Activated T-helper 2 cell treated with anti-CD3 and anti-CD28 coated beads, Interferon-gamma antibody, Interleukin-2, Interleukin-4, amounts not matched to agents 10 μg/mL and 5 μg/mL and 100 μg/mL, durations not matched to agents 14 hours and 24 hours and 36 hours (primary cell): ENCODE measurements around the gene MALL. TPM values are rescaled to one million over a fixed set of nuclear protein-coding genes. Genes with fewer than 3 reads are reported as not detected.
"Not testable (repeated sequence)": the region's sequence is repeated elsewhere in the genome, so short reads cannot be mapped to it uniquely, and the experiment has no call there.

Experiments
- DNase-seq: peaks from one replicate; pipeline ENCODE4 v3.0.0; 2021; ENCODE audit warnings: low spot score
- H3K27ac Mint-ChIP-seq: one replicate; pipeline ENCODE4 v1.8.0; 2021; ENCODE audit warnings: mixed read lengths
- H3K27me3 Mint-ChIP-seq: one replicate; pipeline ENCODE4 v1.8.0; 2021; ENCODE audit warnings: low read depth, mixed read lengths
- H3K36me3 Mint-ChIP-seq: one replicate; pipeline ENCODE4 v1.8.0; 2021; ENCODE audit warnings: low read depth, mixed read lengths
- H3K4me1 Mint-ChIP-seq: one replicate; pipeline ENCODE4 v1.8.0; 2021; ENCODE audit warnings: low read depth, mixed read lengths
- H3K4me3 Mint-ChIP-seq: one replicate; pipeline ENCODE4 v1.8.0; 2021; ENCODE audit warnings: low read depth, mild to moderate bottlenecking, moderate library complexity, mixed read lengths
- H3K9me3 Mint-ChIP-seq: one replicate; pipeline ENCODE4 v1.8.0; 2021; ENCODE audit warnings: mixed read lengths
- intact Hi-C: fragments of 100-400 bp; cut with micrococcal nuclease; formaldehyde crosslinking; loops from one replicate; pipeline ENCODE4 v1.15.1; 2023
- total RNA-seq: library from RNA; stranded (reverse); gene quantifications from 2 replicates; pipeline ENCODE4 v1.2.3, GENCODE V29; 2022

MALL gene
- total RNA-seq, result 2.0 and 2.3 TPM in 2 replicates

- H3K27me3 Mint-ChIP-seq, result peaks cover 53% of the 10 kb centered on the region
- no peak within 1 kb of the TSS for H3K27ac Mint-ChIP-seq
- no peaks in the 10 kb centered on the region for H3K36me3 Mint-ChIP-seq
- H3K9me3 Mint-ChIP-seq, result no peaks in the 10 kb centered on the region
- peak within 1 kb of the TSS; percentile 18 for H3K4me3 Mint-ChIP-seq
- DNase-seq, result no peak
- intact Hi-C loops, result no loop called here
- H3K4me1 Mint-ChIP-seq, result peaks cover 11% of the 10 kb centered on the region
These were observed at the start of gene MALL for GRCh38 chr2:110115291-110116032. TSS of gene MALL (minus strand) at chr2:110115822. CDS start at chr2:110115792, 30 bp downstream.

- Mint-ChIP-seq H3K36me3 (peaks cover 18% of the 10 kb centered on the region), H3K4me1 (peaks cover 29% of the 10 kb centered on the region), H3K27me3 (peaks cover 18% of the 10 kb centered on the region), H3K27ac (no peak overlapping the region), H3K9me3 (peaks cover 29% of the 10 kb centered on the region), H3K4me3 (no peak overlapping the region)
- no peak for DNase-seq
- intact Hi-C loops, result loop anchor here (1.0 kb wide), 1 partner anchor 43 kb away; no protein-coding TSS in a partner anchor
These were observed 41.7 kb upstream of the MALL start for GRCh38 chr2:110157153-110157793.

- H3K27ac Mint-ChIP-seq, H3K4me3 Mint-ChIP-seq, DNase-seq, intact Hi-C loops: not testable (repeated sequence)
- H3K27me3 Mint-ChIP-seq, result peaks cover 12% of the 10 kb centered on the region
- peaks cover 18% of the 10 kb centered on the region for H3K36me3 Mint-ChIP-seq
- peaks cover 34% of the 10 kb centered on the region for H3K4me1 Mint-ChIP-seq
- peaks cover 37% of the 10 kb centered on the region for H3K9me3 Mint-ChIP-seq
These were observed 39.2 kb upstream of the MALL start for GRCh38 chr2:110154828-110155227.

- intact Hi-C loops, H3K27ac Mint-ChIP-seq, H3K4me3 Mint-ChIP-seq, DNase-seq: not testable (repeated sequence)
- Mint-ChIP-seq H3K27me3 (peaks cover 11% of the 10 kb centered on the region), H3K36me3 (peaks cover 18% of the 10 kb centered on the region), H3K4me1 (peaks cover 39% of the 10 kb centered on the region), H3K9me3 (peaks cover 37% of the 10 kb centered on the region)
These were observed 38.6 kb upstream of the MALL start for GRCh38 chr2:110154188-110154587.

- peaks cover 45% of the 10 kb centered on the region for H3K4me1 Mint-ChIP-seq
- no peak for DNase-seq
- intact Hi-C loops, result no loop called here
- peak overlapping the region; percentile 15 for H3K27ac Mint-ChIP-seq
- no peak overlapping the region for H3K4me3 Mint-ChIP-seq
- peaks cover 9% of the 10 kb centered on the region for H3K27me3 Mint-ChIP-seq
- H3K36me3 Mint-ChIP-seq, result peaks cover 18% of the 10 kb centered on the region
- H3K9me3 Mint-ChIP-seq, result peaks cover 40% of the 10 kb centered on the region
These were observed 37.8 kb upstream of the MALL start for GRCh38 chr2:110153416-110153815.

GRCh38 chr2:110152943-110153342 is 37.3 kb upstream of the MALL start:
- H3K4me1 Mint-ChIP-seq, result peaks cover 45% of the 10 kb centered on the region
- H3K36me3 Mint-ChIP-seq, result peaks cover 21% of the 10 kb centered on the region
- H3K9me3 Mint-ChIP-seq, result peaks cover 44% of the 10 kb centered on the region
- DNase-seq, result no peak
- intact Hi-C loops, result no loop called here
- H3K27ac Mint-ChIP-seq, result peak overlapping the region; percentile 15
- H3K27me3 Mint-ChIP-seq, result peaks cover 4% of the 10 kb centered on the region
- no peak overlapping the region for H3K4me3 Mint-ChIP-seq

GRCh38 chr2:110149330-110150220 is 34.0 kb upstream of the MALL start:
- peaks cover 4% of the 10 kb centered on the region for H3K27me3 Mint-ChIP-seq
- H3K36me3 Mint-ChIP-seq, result peaks cover 16% of the 10 kb centered on the region
- peaks cover 37% of the 10 kb centered on the region for H3K9me3 Mint-ChIP-seq
- intact Hi-C loops, result loop anchor here (1.0 kb wide), 1 partner anchor 599 kb away; no protein-coding TSS in a partner anchor
- H3K4me1 Mint-ChIP-seq, result peaks cover 52% of the 10 kb centered on the region
- peak overlapping the region; percentile 61 for H3K27ac Mint-ChIP-seq
- DNase-seq, result no peak
- no peak overlapping the region for H3K4me3 Mint-ChIP-seq

GRCh38 chr2:110146945-110147332 is 31.3 kb upstream of the MALL start:
- DNase-seq, result no peak
- intact Hi-C loops, result no loop called here
- Mint-ChIP-seq H3K27ac (no peak overlapping the region), H3K9me3 (peaks cover 14% of the 10 kb centered on the region), H3K36me3 (peaks cover 3% of the 10 kb centered on the region), H3K27me3 (peaks cover 4% of the 10 kb centered on the region), H3K4me1 (peaks cover 39% of the 10 kb centered on the region), H3K4me3 (no peak overlapping the region)

GRCh38 chr2:110146183-110146944 is 30.7 kb upstream of the MALL start:
- Mint-ChIP-seq H3K4me1 (peaks cover 39% of the 10 kb centered on the region), H3K27me3 (peaks cover 4% of the 10 kb centered on the region), H3K9me3 (peaks cover 10% of the 10 kb centered on the region), H3K36me3 (peaks cover 3% of the 10 kb centered on the region), H3K27ac (no peak overlapping the region), H3K4me3 (no peak overlapping the region)
- intact Hi-C loops, result no loop called here
- no peak for DNase-seq

- intact Hi-C loops, result loop anchor here (5.0 kb wide), 1 partner anchor 713 kb away; no protein-coding TSS in a partner anchor
- Mint-ChIP-seq H3K27me3 (peaks cover 4% of the 10 kb centered on the region), H3K4me1 (peaks cover 29% of the 10 kb centered on the region), H3K4me3 (no peak overlapping the region), H3K27ac (no peak overlapping the region), H3K36me3 (peaks cover 3% of the 10 kb centered on the region), H3K9me3 (peaks cover 10% of the 10 kb centered on the region)
- no peak for DNase-seq
These were observed 28.4 kb upstream of the MALL start for GRCh38 chr2:110143982-110144381.

- Mint-ChIP-seq H3K4me1 (peaks cover 12% of the 10 kb centered on the region), H3K9me3 (no peaks in the 10 kb centered on the region), H3K36me3 (no peaks in the 10 kb centered on the region), H3K27me3 (peaks cover 1% of the 10 kb centered on the region), H3K4me3 (no peak overlapping the region), H3K27ac (no peak overlapping the region)
- intact Hi-C loops, result loop anchor here (5.0 kb wide), 1 partner anchor 717 kb away; no protein-coding TSS in a partner anchor
- no peak for DNase-seq
These were observed 24.8 kb upstream of the MALL start for GRCh38 chr2:110140401-110140800.

GRCh38 chr2:110134025-110134424 is 18.4 kb upstream of the MALL start:
- no peak overlapping the region for H3K27ac Mint-ChIP-seq
- no peak overlapping the region for H3K4me3 Mint-ChIP-seq
- H3K36me3 Mint-ChIP-seq, result no peaks in the 10 kb centered on the region
- peaks cover 2% of the 10 kb centered on the region for H3K27me3 Mint-ChIP-seq
- H3K4me1 Mint-ChIP-seq, result peaks cover 4% of the 10 kb centered on the region
- intact Hi-C loops, result no loop called here
- no peak for DNase-seq
- peaks cover 26% of the 10 kb centered on the region for H3K9me3 Mint-ChIP-seq
